Vagina (tissue), 2 donors: ENCODE data around the gene SLC4A7. TPM values are rescaled to one million over a fixed set of nuclear protein-coding genes. Genes with fewer than 3 reads are reported as not detected.
A peak's percentile ranks its signal among the peaks of the same experiment; 100 is the strongest.

Source experiments
- DNase-seq, 2 donors: peaks; one replicate each; pipeline ENCODE4 v3.0.0-alpha.2; 2017; ENCODE audit errors: extremely low spot score in 2 of 2
- H3K27ac ChIP-seq: fragments of 200-600 bp; sonication (generic); one replicate; pipeline ENCODE4 v1.5.1; 2019
- H3K27me3 ChIP-seq: fragments of 200-600 bp; sonication (generic); one replicate; pipeline ENCODE4 v1.5.1; 2019
- H3K36me3 ChIP-seq, 2 donors: fragments of 200-600 bp; sonication (generic); one replicate each; pipeline ENCODE4 v1.5.1; 2017 to 2019
- H3K4me1 ChIP-seq: fragments of 200-600 bp; sonication (generic); one replicate; pipeline ENCODE4 v1.5.1; 2019
- H3K4me3 ChIP-seq, 2 donors: fragments of 200-600 bp; sonication (generic); 1 replicate in 1 of 2; 2 replicates in 1 of 2; pipeline ENCODE4 v1.5.1; 2016 to 2019
- H3K9me3 ChIP-seq: fragments of 200-600 bp; sonication (generic); one replicate; pipeline ENCODE4 v1.5.1; 2019
- CTCF ChIP-seq, 3 experiments: fragments of 450-650 bp in 2 of 3; fragments of 200-600 bp in 1 of 3; sonication (generic) in 1 of 3; IDR thresholded peaks; one replicate each; pipeline ENCODE4 v1.5.1; 2017 to 2019; ENCODE audit warnings: antibody characterized with exemption in 3 of 3, mild to moderate bottlenecking in 2 of 3, moderate library complexity in 2 of 3
- POLR2A ChIP-seq, 2 donors: fragments of 450-650 bp; IDR thresholded peaks; one replicate each; pipeline ENCODE4 v1.6.1; 2017; ENCODE audit warnings: antibody characterized with exemption in 2 of 2, mild to moderate bottlenecking in 2 of 2, moderate library complexity in 2 of 2
- POLR2AphosphoS5 ChIP-seq, 2 donors: sonication (generic); formaldehyde crosslinking; IDR thresholded peaks; one replicate each; pipeline ENCODE4 v1.9.0; 2017; ENCODE audit warnings: antibody characterized with exemption in 2 of 2, mild to moderate bottlenecking in 2 of 2, low read depth in 1 of 2; ENCODE audit not compliant: insufficient read depth in 1 of 2
- intact Hi-C: fragments of 100-400 bp; cut with DNase I; formaldehyde crosslinking; loops from one replicate; pipeline ENCODE4 v1.15.1; 2023
- total RNA-seq: library from RNA; depleted of rRNA; stranded (reverse); fragments of >200 nt; gene quantifications from one replicate; pipeline ENCODE4 v1.2.3, GENCODE V29; 2016

SLC4A7 gene
- total RNA-seq, 1 donor from 2014 or later: 61.1 TPM

GRCh38 chr3:27358372-27358771 is 125.8 kb downstream of the SLC4A7 start:
- H3K27ac ChIP-seq: no peak overlapping the region
- no peaks in the 10 kb centered on the region for H3K36me3 ChIP-seq
- no peak for TF ChIP-seq POLR2A (IDR thresholded peaks at IDR 0.05)
- TF ChIP-seq POLR2AphosphoS5 (IDR thresholded peaks at IDR 0.05; ENCODE audit: insufficient read depth in 1 of 2, low read depth in 1 of 2): no peak
- TF ChIP-seq CTCF (IDR thresholded peaks at IDR 0.05): no peak

GRCh38 chr3:27357665-27358258 is 126.4 kb downstream of the SLC4A7 start:
- no peak for DNase-seq
- no peak overlapping the region for H3K27ac ChIP-seq
- H3K4me1 ChIP-seq: peaks cover 6% of the 10 kb centered on the region
- H3K9me3 ChIP-seq: no peaks in the 10 kb centered on the region
- no peak overlapping the region for H3K4me3 ChIP-seq
- no peaks in the 10 kb centered on the region for H3K36me3 ChIP-seq
- TF ChIP-seq CTCF (IDR thresholded peaks at IDR 0.05) (peak in 2 of 3 experiments; percentile 38 to 46), POLR2A (IDR thresholded peaks at IDR 0.05) (no peak), POLR2AphosphoS5 (IDR thresholded peaks at IDR 0.05; ENCODE audit: insufficient read depth in 1 of 2, low read depth in 1 of 2) (no peak)
- intact Hi-C loops: no loop called here
- H3K27me3 ChIP-seq: no peaks in the 10 kb centered on the region

More at GRCh38 chr3:27358372-27358771, 125.8 kb downstream of the SLC4A7 start:
- no peak overlapping the region for H3K4me3 ChIP-seq
- no peaks in the 10 kb centered on the region for H3K27me3 ChIP-seq
- peaks cover 6% of the 10 kb centered on the region for H3K4me1 ChIP-seq
- DNase-seq: no peak
- no peaks in the 10 kb centered on the region for H3K9me3 ChIP-seq
- intact Hi-C loops: no loop called here

- Histone ChIP-seq H3K4me3 (no peak overlapping the region), H3K4me1 (peaks cover 6% of the 10 kb centered on the region), H3K9me3 (no peaks in the 10 kb centered on the region), H3K36me3 (no peaks in the 10 kb centered on the region), H3K27ac (no peak overlapping the region), H3K27me3 (no peaks in the 10 kb centered on the region)
- intact Hi-C loops: no loop called here
- TF ChIP-seq POLR2AphosphoS5 (IDR thresholded peaks at IDR 0.05; ENCODE audit: insufficient read depth in 1 of 2, low read depth in 1 of 2) (no peak), CTCF (IDR thresholded peaks at IDR 0.05) (no peak), POLR2A (IDR thresholded peaks at IDR 0.05) (no peak)
- DNase-seq: no peak
Measured at GRCh38 chr3:27356976-27357375, 127.2 kb downstream of the SLC4A7 start.

- H3K27ac ChIP-seq: no peak overlapping the region
- no peak for DNase-seq
- peaks cover 6% of the 10 kb centered on the region for H3K4me1 ChIP-seq
- H3K9me3 ChIP-seq: no peaks in the 10 kb centered on the region
- no peaks in the 10 kb centered on the region for H3K27me3 ChIP-seq
- TF ChIP-seq CTCF (IDR thresholded peaks at IDR 0.05) (no peak), POLR2A (IDR thresholded peaks at IDR 0.05) (no peak), POLR2AphosphoS5 (IDR thresholded peaks at IDR 0.05; ENCODE audit: insufficient read depth in 1 of 2, low read depth in 1 of 2) (no peak)
- no peaks in the 10 kb centered on the region for H3K36me3 ChIP-seq
- no peak overlapping the region for H3K4me3 ChIP-seq
- intact Hi-C loops: no loop called here
Measured at GRCh38 chr3:27354588-27355203, 129.5 kb downstream of the SLC4A7 start.

- intact Hi-C loops: no loop called here
- Histone ChIP-seq H3K4me3 (no peak overlapping the region), H3K4me1 (peaks cover 6% of the 10 kb centered on the region), H3K27me3 (no peaks in the 10 kb centered on the region), H3K36me3 (no peaks in the 10 kb centered on the region), H3K9me3 (no peaks in the 10 kb centered on the region), H3K27ac (no peak overlapping the region)
- TF ChIP-seq CTCF (IDR thresholded peaks at IDR 0.05) (no peak), POLR2A (IDR thresholded peaks at IDR 0.05) (no peak), POLR2AphosphoS5 (IDR thresholded peaks at IDR 0.05; ENCODE audit: insufficient read depth in 1 of 2, low read depth in 1 of 2) (no peak)
- no peak for DNase-seq
Measured at GRCh38 chr3:27354161-27354560, 130.0 kb downstream of the SLC4A7 start.
